Endothelial cell of umbilical vein (primary cell): ENCODE data around the gene SULT1A2. TPM values are rescaled to one million over a fixed set of nuclear protein-coding genes. Genes with fewer than 3 reads are reported as not detected.

Experiments used
- BruUV-seq: library from RNA; stranded (reverse); fragments of 400-500 nt; replicated peaks from 2 replicates; lab custom pipeline; 2021; lab: Mats Ljungman, UMichigan
- CTCF ChIA-PET: fragments of 300-600, 350-600 bp; sonication (Branson Sonifier 250); formaldehyde crosslinking; loops from one replicate; lab custom pipeline; 2021; ENCODE audit warnings: antibody characterized with exemption, inconsistent platforms; lab: Charles Lee
- POLR2A ChIA-PET: fragments of 300-600, 350-600 bp; sonication (Branson Sonifier 250); formaldehyde crosslinking; loops from one replicate; lab custom pipeline; 2021; ENCODE audit warnings: antibody characterized with exemption, inconsistent platforms; lab: Charles Lee
- DNase-seq: peaks from one replicate; pipeline ENCODE4 v3.0.0-alpha.2; 2011; ENCODE audit warnings: low read depth, low spot score
- FAIRE-seq: peaks from 2 replicates; lab custom pipeline; 2011; peaks lifted over from hg19 to GRCh38; lab: Jason Lieb, UNC
- H2AFZ ChIP-seq: 2 replicates; pipeline ENCODE4 v1.6.0; 2012; ENCODE audit warnings: low read depth, low read length, control low read depth, inconsistent platforms
- H3K27ac ChIP-seq: 2 replicates; pipeline ENCODE4 v1.5.1; 2011; ENCODE audit warnings: low read depth, mild to moderate bottlenecking, control low read depth, low read length, moderate library complexity; ENCODE audit not compliant: insufficient read depth
- H3K27me3 ChIP-seq, 2 experiments: 2 replicates each; pipeline versions ENCODE4 v1.6.0 to v1.6.1; 2011; ENCODE audit warnings: low read length in 2 of 2, mixed read lengths in 1 of 2; ENCODE audit not compliant: control insufficient read depth in 2 of 2, insufficient read depth in 2 of 2
- H3K36me3 ChIP-seq, 2 experiments: 2 replicates in 1 of 2; 3 replicates in 1 of 2; pipeline ENCODE4 v1.5.1; 2011; ENCODE audit warnings: low read length in 2 of 2, mild to moderate bottlenecking in 1 of 2, moderate library complexity in 1 of 2; ENCODE audit not compliant: control insufficient read depth in 2 of 2, insufficient read depth in 2 of 2; ENCODE audit errors: extremely low read depth in 1 of 2
- H3K4me1 ChIP-seq: 3 replicates; pipeline ENCODE4 v1.5.1; 2011; ENCODE audit warnings: mild to moderate bottlenecking, low read length; ENCODE audit not compliant: control insufficient read depth, insufficient read depth; ENCODE audit errors: extremely low read depth
- H3K4me2 ChIP-seq: 2 replicates; pipeline ENCODE4 v1.6.1; 2011; ENCODE audit warnings: low read length, control low read depth, mixed read lengths; ENCODE audit not compliant: insufficient read depth
- H3K4me3 ChIP-seq, 3 experiments: fragments of 200-600 bp in 1 of 3; sonication (generic), shearing (Covaris generic) in 1 of 3; replicated peaks in 1 of 3; 2 replicates each; pipeline ENCODE4 v1.5.1; 2011 to 2016; ENCODE audit warnings: control low read depth in 3 of 3, low read length in 3 of 3, mild to moderate bottlenecking in 2 of 3, inconsistent platforms in 1 of 3, low read depth in 1 of 3, moderate library complexity in 1 of 3; ENCODE audit not compliant: insufficient read depth in 1 of 3
- H3K79me2 ChIP-seq: 2 replicates; pipeline ENCODE4 v1.6.0; 2012; ENCODE audit warnings: low read length, inconsistent platforms; ENCODE audit not compliant: control insufficient read depth, insufficient read depth
- H3K9ac ChIP-seq: replicated peaks from 2 replicates; pipeline ENCODE3; 2011; ENCODE audit warnings: low read length, control low read depth; ENCODE audit not compliant: insufficient read depth; ENCODE audit errors: extremely low read depth
- H3K9me1 ChIP-seq: replicated peaks from 3 replicates; pipeline ENCODE4 v1.6.0; 2011; ENCODE audit warnings: mild to moderate bottlenecking, low read length; ENCODE audit not compliant: control insufficient read depth, insufficient read depth; ENCODE audit errors: extremely low read depth
- H3K9me3 ChIP-seq: replicated peaks from 2 replicates; pipeline ENCODE4 v1.5.1; 2012; ENCODE audit warnings: low read length, inconsistent platforms; ENCODE audit not compliant: control insufficient read depth, insufficient read depth
- H4K20me1 ChIP-seq: replicated peaks from 2 replicates; pipeline ENCODE3; 2011; ENCODE audit warnings: mild to moderate bottlenecking, low read length; ENCODE audit not compliant: control insufficient read depth, insufficient read depth; ENCODE audit errors: extremely low read depth
- EZH2 ChIP-seq: IDR thresholded peaks from 2 replicates; pipeline ENCODE4 v1.6.1; 2012; ENCODE audit warnings: borderline replicate concordance, low read depth, mild to moderate bottlenecking, moderate library complexity, low read length, inconsistent platforms; ENCODE audit not compliant: severe bottlenecking
- FOS ChIP-seq: IDR thresholded peaks from 2 replicates; pipeline ENCODE4 v1.6.1; 2011; ENCODE audit warnings: mild to moderate bottlenecking, low read length, moderate library complexity, borderline replicate concordance; ENCODE audit not compliant: insufficient read depth
- GATA2 ChIP-seq: IDR thresholded peaks from 2 replicates; pipeline ENCODE4 v1.7.0; 2011; ENCODE audit warnings: low read depth, mild to moderate bottlenecking, moderate library complexity, mixed read lengths, low read length; ENCODE audit not compliant: insufficient read length, insufficient read depth
- JUN ChIP-seq: IDR thresholded peaks from 2 replicates; pipeline ENCODE4 v1.6.1; 2011; ENCODE audit warnings: borderline replicate concordance, low read depth; ENCODE audit not compliant: insufficient read length, insufficient read depth
- MYC ChIP-seq: IDR thresholded peaks from one replicate; pipeline ENCODE4 v1.6.1; 2011; ENCODE audit warnings: mild to moderate bottlenecking, low read depth, low read length
- POLR2A ChIP-seq: IDR thresholded peaks from 2 replicates; pipeline ENCODE4 v1.6.1; 2012; ENCODE audit warnings: low read depth, mild to moderate bottlenecking, control low read depth, low read length
- POLR2AphosphoS5 ChIP-seq: IDR thresholded peaks from 2 replicates; pipeline ENCODE4 v1.6.1; 2012; ENCODE audit warnings: low read depth, mild to moderate bottlenecking, control low read depth, low read length, moderate library complexity; ENCODE audit not compliant: insufficient read depth
- dilution Hi-C: fragments of 300-500 bp; cut with MboI; formaldehyde crosslinking; loops from one replicate; pipeline ENCODE4 v1.15.0; 2019; ENCODE audit warnings: low sequenced_read_pairs; ENCODE audit not compliant: extremely low pct_ligation_motif_present
- intact Hi-C: fragments of 100-400 bp; cut with micrococcal nuclease; formaldehyde crosslinking; loops from one replicate; pipeline ENCODE4 v1.10.0; 2022
- polyA plus RNA-seq, 4 experiments: library from polyadenylated mRNA; depleted of rRNA in 3 of 4; stranded (reverse) in 3 of 4; unstranded in 1 of 4; fragments of >200 nt; gene quantifications; 2 replicates each; pipeline versions ENCODE4 v1.2.1 to v1.2.3, GENCODE V29; 2011 to 2012; ENCODE audit warnings: missing spikeins in 1 of 4
- total RNA-seq: library from RNA; stranded (reverse); gene quantifications from 2 replicates; pipeline ENCODE4 v1.2.3, GENCODE V29; 2021
- TF ChIP-seq, protein P1 (sequence below), 2 donors: IDR thresholded peaks; 1 replicate in 1 of 2; 2 replicates in 1 of 2; pipeline ENCODE4 v1.5.1; 2011; ENCODE audit warnings: low read length in 2 of 2, mild to moderate bottlenecking in 2 of 2, moderate library complexity in 2 of 2, control low read depth in 1 of 2, inconsistent platforms in 1 of 2, low read depth in 1 of 2; ENCODE audit not compliant: insufficient read depth in 1 of 2; ENCODE audit errors: extremely low read depth in 1 of 2
- TF ChIP-seq, protein P2 (sequence below): IDR thresholded peaks from 2 replicates; pipeline ENCODE4 v1.6.1; 2011; ENCODE audit not compliant: insufficient read depth, insufficient read length

Gene SULT1A2
- total and polyA plus RNA-seq, 2 donors (not counting 3 experiments of a cell fraction or from before 2014, with no cell fraction given), result not detected

DNA sequence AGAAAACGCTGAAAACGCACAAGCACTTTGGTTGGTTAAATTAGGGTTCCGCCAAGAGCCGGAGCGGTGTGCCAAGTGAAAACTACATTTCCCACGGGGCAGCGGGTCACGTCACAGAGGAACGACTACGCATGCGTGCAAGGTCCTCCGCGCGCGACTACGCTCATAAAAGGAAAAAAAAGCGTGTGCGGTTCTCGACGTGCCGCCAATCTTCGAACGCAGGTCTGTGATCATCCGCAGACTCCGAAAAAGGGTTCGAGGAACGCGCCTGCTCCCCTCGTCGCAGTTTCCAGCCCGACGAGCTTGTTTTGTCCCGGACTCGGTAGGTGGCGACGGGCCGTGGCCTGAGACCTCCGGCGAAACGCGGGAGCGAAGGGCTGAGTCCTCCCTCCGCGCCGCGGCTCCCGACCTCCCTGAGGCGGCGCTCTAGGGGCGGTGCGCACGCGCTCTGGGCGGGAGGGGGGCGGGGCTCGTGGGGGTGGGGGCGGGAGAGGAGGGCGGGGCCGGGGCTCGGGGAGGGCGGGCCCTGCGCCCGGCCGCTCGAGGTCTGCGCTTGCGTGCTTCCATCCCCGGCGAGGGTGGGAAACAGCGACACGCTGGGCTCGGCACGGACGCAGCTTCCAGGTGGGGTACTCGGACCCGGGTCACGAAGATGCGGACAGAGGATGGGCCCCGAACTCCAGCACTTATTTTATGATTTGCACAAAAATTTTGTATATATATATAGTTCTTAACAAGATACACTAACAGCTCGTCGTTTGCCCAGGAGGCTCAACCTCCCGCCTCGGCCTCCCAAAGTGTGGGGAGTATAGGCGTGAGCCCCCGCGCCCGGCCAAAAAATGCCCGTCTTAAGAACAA, 42.8 kb downstream of the SULT1A2 start, which contains the start of gene SGF29:
Gene SGF29, plus strand, starts transcription at position 145 of the 858 bp plus-strand sequence. CDS start 27,150 bp downstream, outside the sequence.
- dilution Hi-C loops, result no loop called here
- intact Hi-C loops, result loop anchor here (1.0 kb wide), 1 partner anchor 62 kb away; the partner anchor contains the start of gene CLN3
- POLR2A ChIA-PET, result no interaction called here

More for the DNA sequence above, 42.8 kb downstream of the SULT1A2 start, which contains the start of gene SGF29:
- Histone ChIP-seq H3K4me2 (peak within 1 kb of the TSS; percentile 75), H3K79me2 (no peaks in the 10 kb centered on the region), H3K9me1 (no peaks in the 10 kb centered on the region), H2AFZ (peak within 1 kb of the TSS; percentile 96), H3K4me1 (peaks cover 5% of the 10 kb centered on the region), H3K4me3 (peak within 1 kb of the TSS in 2 of 3 experiments; percentile 45 to 75), H3K27ac (peak within 1 kb of the TSS; percentile 88), H3K9ac (peak within 1 kb of the TSS; percentile 92), H4K20me1 (no peaks in the 10 kb centered on the region), H3K36me3 (no peaks in the 10 kb centered on the region), H3K27me3 (no peaks in the 10 kb centered on the region), H3K9me3 (no peaks in the 10 kb centered on the region)
- DNase-seq (peak; percentile 94), FAIRE-seq (peak; percentile 97)
- CTCF ChIA-PET, result interaction anchor here (0.9 to 1.0 kb wide), 3 partner anchors 11 to 19 kb away, joined by 3 to 4 read pairs (median 3); no protein-coding TSS in a partner anchor
- BruUV-seq, result TSS peak; percentile 100
- TF ChIP-seq JUN (no peak), POLR2A (peak; percentile 96), FOS (no peak), MYC (peak; percentile 51), POLR2AphosphoS5 (peak; percentile 97), GATA2 (no peak), EZH2 (no peak)
- TF ChIP-seq, protein P1, sequence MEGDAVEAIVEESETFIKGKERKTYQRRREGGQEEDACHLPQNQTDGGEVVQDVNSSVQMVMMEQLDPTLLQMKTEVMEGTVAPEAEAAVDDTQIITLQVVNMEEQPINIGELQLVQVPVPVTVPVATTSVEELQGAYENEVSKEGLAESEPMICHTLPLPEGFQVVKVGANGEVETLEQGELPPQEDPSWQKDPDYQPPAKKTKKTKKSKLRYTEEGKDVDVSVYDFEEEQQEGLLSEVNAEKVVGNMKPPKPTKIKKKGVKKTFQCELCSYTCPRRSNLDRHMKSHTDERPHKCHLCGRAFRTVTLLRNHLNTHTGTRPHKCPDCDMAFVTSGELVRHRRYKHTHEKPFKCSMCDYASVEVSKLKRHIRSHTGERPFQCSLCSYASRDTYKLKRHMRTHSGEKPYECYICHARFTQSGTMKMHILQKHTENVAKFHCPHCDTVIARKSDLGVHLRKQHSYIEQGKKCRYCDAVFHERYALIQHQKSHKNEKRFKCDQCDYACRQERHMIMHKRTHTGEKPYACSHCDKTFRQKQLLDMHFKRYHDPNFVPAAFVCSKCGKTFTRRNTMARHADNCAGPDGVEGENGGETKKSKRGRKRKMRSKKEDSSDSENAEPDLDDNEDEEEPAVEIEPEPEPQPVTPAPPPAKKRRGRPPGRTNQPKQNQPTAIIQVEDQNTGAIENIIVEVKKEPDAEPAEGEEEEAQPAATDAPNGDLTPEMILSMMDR (IDR thresholded peaks at IDR 0.05; ENCODE audit: extremely low read depth in 1 of 2, insufficient read depth in 1 of 2, low read depth in 1 of 2, low read length in 2 of 2), result peak in 1 of 2 donors; percentile 31
- TF ChIP-seq, protein P2, sequence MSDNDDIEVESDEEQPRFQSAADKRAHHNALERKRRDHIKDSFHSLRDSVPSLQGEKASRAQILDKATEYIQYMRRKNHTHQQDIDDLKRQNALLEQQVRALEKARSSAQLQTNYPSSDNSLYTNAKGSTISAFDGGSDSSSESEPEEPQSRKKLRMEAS, result peak; percentile 42
